Measurements from ENCODE around the gene ARHGEF28.

DNA sequence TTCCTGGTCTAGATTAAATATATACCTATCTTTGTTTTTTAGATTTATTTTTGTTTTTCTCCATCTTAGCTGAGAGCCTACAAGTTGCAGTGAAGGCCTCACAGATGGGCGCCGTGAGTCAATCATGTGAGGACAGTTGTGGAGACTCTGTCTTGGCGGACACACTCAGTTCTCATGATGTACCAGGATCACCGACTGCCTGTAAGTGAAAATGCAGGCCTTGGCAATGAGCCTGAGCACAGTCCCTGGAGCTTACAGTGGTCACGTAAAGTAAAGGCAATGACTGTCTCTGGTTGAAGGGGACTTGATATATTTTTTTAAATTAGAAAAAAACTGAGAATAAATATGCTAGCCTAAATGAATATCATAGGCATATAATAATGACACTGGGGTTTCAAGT is 271.9 kb downstream of the ARHGEF28 start:
- no peak for TF ChIP-seq SP1 (CRISPR knock-in tag; IDR thresholded peaks at IDR 0.05)
- TF ChIP-seq POLR2AphosphoS5 (IDR thresholded peaks at IDR 0.05; ENCODE audit: control insufficient read depth, insufficient read depth, low read depth, low read length) = no peak
- TF ChIP-seq, protein P1, sequence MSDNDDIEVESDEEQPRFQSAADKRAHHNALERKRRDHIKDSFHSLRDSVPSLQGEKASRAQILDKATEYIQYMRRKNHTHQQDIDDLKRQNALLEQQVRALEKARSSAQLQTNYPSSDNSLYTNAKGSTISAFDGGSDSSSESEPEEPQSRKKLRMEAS (CRISPR knock-in tag; IDR thresholded peaks at IDR 0.05) = no peak
- TF ChIP-seq, protein P2, sequence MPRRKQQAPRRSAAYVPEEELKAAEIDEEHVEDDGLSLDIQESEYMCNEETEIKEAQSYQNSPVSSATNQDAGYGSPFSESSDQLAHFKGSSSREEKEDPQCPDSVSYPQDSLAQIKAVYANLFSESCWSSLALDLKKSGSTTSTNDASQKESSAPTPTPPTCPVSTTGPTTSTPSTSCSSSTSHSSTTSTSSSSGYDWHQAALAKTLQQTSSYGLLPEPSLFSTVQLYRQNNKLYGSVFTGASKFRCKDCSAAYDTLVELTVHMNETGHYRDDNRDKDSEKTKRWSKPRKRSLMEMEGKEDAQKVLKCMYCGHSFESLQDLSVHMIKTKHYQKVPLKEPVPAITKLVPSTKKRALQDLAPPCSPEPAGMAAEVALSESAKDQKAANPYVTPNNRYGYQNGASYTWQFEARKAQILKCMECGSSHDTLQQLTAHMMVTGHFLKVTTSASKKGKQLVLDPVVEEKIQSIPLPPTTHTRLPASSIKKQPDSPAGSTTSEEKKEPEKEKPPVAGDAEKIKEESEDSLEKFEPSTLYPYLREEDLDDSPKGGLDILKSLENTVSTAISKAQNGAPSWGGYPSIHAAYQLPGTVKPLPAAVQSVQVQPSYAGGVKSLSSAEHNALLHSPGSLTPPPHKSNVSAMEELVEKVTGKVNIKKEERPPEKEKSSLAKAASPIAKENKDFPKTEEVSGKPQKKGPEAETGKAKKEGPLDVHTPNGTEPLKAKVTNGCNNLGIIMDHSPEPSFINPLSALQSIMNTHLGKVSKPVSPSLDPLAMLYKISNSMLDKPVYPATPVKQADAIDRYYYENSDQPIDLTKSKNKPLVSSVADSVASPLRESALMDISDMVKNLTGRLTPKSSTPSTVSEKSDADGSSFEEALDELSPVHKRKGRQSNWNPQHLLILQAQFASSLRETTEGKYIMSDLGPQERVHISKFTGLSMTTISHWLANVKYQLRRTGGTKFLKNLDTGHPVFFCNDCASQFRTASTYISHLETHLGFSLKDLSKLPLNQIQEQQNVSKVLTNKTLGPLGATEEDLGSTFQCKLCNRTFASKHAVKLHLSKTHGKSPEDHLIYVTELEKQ (CRISPR knock-in tag; IDR thresholded peaks at IDR 0.05) = no peak
- TF ChIP-seq, protein P3, sequence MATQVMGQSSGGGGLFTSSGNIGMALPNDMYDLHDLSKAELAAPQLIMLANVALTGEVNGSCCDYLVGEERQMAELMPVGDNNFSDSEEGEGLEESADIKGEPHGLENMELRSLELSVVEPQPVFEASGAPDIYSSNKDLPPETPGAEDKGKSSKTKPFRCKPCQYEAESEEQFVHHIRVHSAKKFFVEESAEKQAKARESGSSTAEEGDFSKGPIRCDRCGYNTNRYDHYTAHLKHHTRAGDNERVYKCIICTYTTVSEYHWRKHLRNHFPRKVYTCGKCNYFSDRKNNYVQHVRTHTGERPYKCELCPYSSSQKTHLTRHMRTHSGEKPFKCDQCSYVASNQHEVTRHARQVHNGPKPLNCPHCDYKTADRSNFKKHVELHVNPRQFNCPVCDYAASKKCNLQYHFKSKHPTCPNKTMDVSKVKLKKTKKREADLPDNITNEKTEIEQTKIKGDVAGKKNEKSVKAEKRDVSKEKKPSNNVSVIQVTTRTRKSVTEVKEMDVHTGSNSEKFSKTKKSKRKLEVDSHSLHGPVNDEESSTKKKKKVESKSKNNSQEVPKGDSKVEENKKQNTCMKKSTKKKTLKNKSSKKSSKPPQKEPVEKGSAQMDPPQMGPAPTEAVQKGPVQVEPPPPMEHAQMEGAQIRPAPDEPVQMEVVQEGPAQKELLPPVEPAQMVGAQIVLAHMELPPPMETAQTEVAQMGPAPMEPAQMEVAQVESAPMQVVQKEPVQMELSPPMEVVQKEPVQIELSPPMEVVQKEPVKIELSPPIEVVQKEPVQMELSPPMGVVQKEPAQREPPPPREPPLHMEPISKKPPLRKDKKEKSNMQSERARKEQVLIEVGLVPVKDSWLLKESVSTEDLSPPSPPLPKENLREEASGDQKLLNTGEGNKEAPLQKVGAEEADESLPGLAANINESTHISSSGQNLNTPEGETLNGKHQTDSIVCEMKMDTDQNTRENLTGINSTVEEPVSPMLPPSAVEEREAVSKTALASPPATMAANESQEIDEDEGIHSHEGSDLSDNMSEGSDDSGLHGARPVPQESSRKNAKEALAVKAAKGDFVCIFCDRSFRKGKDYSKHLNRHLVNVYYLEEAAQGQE (IDR thresholded peaks at IDR 0.05; ENCODE audit: borderline replicate concordance) = no peak
- TF ChIP-seq, protein P3 (CRISPR knock-in tag; IDR thresholded peaks at IDR 0.05; ENCODE audit: low read depth) = no peak
- TF ChIP-seq, protein P4, sequence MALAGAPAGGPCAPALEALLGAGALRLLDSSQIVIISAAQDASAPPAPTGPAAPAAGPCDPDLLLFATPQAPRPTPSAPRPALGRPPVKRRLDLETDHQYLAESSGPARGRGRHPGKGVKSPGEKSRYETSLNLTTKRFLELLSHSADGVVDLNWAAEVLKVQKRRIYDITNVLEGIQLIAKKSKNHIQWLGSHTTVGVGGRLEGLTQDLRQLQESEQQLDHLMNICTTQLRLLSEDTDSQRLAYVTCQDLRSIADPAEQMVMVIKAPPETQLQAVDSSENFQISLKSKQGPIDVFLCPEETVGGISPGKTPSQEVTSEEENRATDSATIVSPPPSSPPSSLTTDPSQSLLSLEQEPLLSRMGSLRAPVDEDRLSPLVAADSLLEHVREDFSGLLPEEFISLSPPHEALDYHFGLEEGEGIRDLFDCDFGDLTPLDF (CRISPR knock-in tag; IDR thresholded peaks at IDR 0.05) = no peak
- TF ChIP-seq PURB (CRISPR knock-in tag; IDR thresholded peaks at IDR 0.05; ENCODE audit: low read depth) = no peak
- TF ChIP-seq ZNF239 (CRISPR knock-in tag; IDR thresholded peaks at IDR 0.05) = no peak
- no peak for TF ChIP-seq BHLHE40 (IDR thresholded peaks at IDR 0.05; ENCODE audit: low read length)
- no peak for TF ChIP-seq RCOR1 (IDR thresholded peaks at IDR 0.05; ENCODE audit: borderline replicate concordance in 1 of 2, low read depth in 2 of 2, low read length in 2 of 2)
- TF ChIP-seq NR2F6 (CRISPR knock-in tag; IDR thresholded peaks at IDR 0.05) = no peak
- no peak for TF ChIP-seq SAFB2 (IDR thresholded peaks at IDR 0.05; ENCODE audit: borderline replicate concordance, low read depth, low read length, severe bottlenecking)
- TF ChIP-seq NFE2L1 (tag; IDR thresholded peaks at IDR 0.05; ENCODE audit: borderline replicate concordance, low read depth) = no peak
